Activated CD8-positive, alpha-beta T cell treated with anti-CD3 and anti-CD28 coated beads for 36 hours (primary cell): ENCODE measurements around the gene CCDC146. TPM values are rescaled to one million over a fixed set of nuclear protein-coding genes. Genes with fewer than 3 reads are reported as not detected.
"Not testable (repeated sequence)": the region's sequence is repeated elsewhere in the genome, so short reads cannot be mapped to it uniquely, and the experiment has no call there.

Experiments used
- ATAC-seq: fragments of 200-7000 bp; cut with Tn5 transposase; one replicate; pipeline ENCODE4 v1.10.0; 2021; ENCODE audit warnings: mild to moderate bottlenecking, moderate library complexity
- CTCF ChIA-PET: fragments of 350-600 bp; sonication (Branson Sonifier 250); formaldehyde crosslinking; loops from one replicate; lab custom pipeline; 2021; ENCODE audit warnings: antibody characterized with exemption; lab: Charles Lee
- POLR2A ChIA-PET: fragments of 350-600 bp; sonication (Branson Sonifier 250); formaldehyde crosslinking; loops from one replicate; lab custom pipeline; 2021; ENCODE audit warnings: antibody characterized with exemption; lab: Charles Lee
- DNase-seq: peaks from one replicate; pipeline ENCODE4 v3.0.0-alpha.2; 2020
- H3K27ac Mint-ChIP-seq: one replicate; pipeline ENCODE4 v1.8.0; 2021; ENCODE audit warnings: mild to moderate bottlenecking, mixed read lengths
- H3K27me3 Mint-ChIP-seq: one replicate; pipeline ENCODE4 v1.8.0; 2021; ENCODE audit warnings: mixed read lengths
- H3K36me3 Mint-ChIP-seq: one replicate; pipeline ENCODE4 v1.8.0; 2021; ENCODE audit warnings: low read depth, mixed read lengths
- H3K4me1 Mint-ChIP-seq: one replicate; pipeline ENCODE4 v1.8.0; 2021; ENCODE audit warnings: low read depth, mixed read lengths
- H3K4me3 Mint-ChIP-seq: one replicate; pipeline ENCODE4 v1.8.0; 2021; ENCODE audit warnings: mild to moderate bottlenecking, moderate library complexity, mixed read lengths
- H3K9me3 Mint-ChIP-seq: one replicate; pipeline ENCODE4 v1.8.0; 2021; ENCODE audit warnings: mixed read lengths
- intact Hi-C: fragments of 100-400 bp; cut with micrococcal nuclease; formaldehyde crosslinking; loops from one replicate; pipeline ENCODE4 v1.10.0; 2022
- total RNA-seq, 2 experiments: library from RNA; stranded (reverse); gene quantifications; one replicate each; pipeline ENCODE4 v1.2.3, GENCODE V29; 2021

The CCDC146 gene, protein sequence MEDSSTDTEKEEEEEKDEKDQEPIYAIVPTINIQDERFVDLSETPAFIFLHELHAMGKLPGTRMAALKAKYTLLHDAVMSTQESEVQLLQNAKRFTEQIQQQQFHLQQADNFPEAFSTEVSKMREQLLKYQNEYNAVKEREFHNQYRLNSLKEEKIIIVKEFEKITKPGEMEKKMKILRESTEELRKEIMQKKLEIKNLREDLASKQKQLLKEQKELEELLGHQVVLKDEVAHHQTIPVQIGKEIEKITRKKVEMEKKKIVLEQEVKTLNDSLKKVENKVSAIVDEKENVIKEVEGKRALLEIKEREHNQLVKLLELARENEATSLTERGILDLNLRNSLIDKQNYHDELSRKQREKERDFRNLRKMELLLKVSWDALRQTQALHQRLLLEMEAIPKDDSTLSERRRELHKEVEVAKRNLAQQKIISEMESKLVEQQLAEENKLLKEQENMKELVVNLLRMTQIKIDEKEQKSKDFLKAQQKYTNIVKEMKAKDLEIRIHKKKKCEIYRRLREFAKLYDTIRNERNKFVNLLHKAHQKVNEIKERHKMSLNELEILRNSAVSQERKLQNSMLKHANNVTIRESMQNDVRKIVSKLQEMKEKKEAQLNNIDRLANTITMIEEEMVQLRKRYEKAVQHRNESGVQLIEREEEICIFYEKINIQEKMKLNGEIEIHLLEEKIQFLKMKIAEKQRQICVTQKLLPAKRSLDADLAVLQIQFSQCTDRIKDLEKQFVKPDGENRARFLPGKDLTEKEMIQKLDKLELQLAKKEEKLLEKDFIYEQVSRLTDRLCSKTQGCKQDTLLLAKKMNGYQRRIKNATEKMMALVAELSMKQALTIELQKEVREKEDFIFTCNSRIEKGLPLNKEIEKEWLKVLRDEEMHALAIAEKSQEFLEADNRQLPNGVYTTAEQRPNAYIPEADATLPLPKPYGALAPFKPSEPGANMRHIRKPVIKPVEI
- total RNA-seq = 1 to 10 TPM; 2.1 to 2.6 TPM

DNA sequence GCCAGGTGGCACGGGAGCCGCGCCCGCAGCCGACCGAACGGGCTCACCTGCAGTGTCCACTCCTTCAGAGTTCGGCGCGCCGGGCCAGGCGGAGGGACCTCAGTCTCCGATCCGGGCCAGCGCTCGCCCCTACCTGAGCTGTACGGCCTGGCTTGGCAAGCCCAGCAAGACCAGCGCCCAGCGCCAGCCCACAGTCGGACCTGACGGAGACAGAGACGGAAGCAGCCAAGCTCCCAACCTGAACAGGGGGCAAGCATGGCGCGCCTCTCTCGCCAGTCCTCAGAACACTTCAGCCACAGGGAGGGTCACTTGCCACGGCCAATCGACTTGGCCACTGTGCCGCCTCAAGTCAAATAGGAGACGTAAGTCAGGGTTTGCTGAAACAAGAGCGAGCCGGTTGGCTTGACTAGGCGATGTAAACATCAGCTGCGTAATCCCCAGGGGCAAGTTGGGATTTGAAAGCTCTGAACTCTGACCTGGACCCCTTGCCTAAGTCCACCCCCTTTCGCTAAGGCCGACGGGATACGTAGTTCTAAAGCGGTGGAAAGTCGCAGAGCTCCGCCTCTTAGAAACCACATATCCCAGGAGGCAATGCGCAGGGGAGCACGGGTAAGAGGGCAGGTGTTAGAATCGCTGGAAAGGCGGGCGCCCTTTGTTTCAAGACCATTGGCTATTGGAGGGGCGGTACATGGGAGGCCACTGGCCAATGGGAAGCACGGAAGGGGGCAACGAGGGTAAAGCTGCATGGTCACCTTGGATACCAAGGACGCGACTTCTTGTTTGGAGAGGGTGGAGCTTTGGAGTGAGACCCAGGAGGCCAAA lies at the start of gene CCDC146:
Gene CCDC146 (plus strand): TSS at position 756 of the 822 bp plus-strand sequence. CDS start 45,054 bp downstream, outside the sequence.
- Mint-ChIP-seq H3K4me1 (peaks cover 11% of the 10 kb centered on the region), H3K27ac (peak within 1 kb of the TSS; percentile 72), H3K4me3 (peak within 1 kb of the TSS; percentile 71)
- POLR2A ChIA-PET = interaction anchor here (0.8 kb wide), 1 partner anchor 126 kb away, joined by 3 read pairs; no protein-coding TSS in a partner anchor
- H3K27me3 Mint-ChIP-seq, H3K36me3 Mint-ChIP-seq, H3K9me3 Mint-ChIP-seq: not testable (repeated sequence)
- intact Hi-C loops = loop anchor here (5.0 kb wide), 2 partner anchors 125 to 210 kb away; no protein-coding TSS in a partner anchor
- CTCF ChIA-PET = interaction anchor here (0.6 to 1.5 kb wide), 3 partner anchors 118 to 210 kb away, joined by 3 to 27 read pairs (median 13); no protein-coding TSS in a partner anchor
- peak; percentile 98 for ATAC-seq
- DNase-seq = peak; percentile 98

DNA sequence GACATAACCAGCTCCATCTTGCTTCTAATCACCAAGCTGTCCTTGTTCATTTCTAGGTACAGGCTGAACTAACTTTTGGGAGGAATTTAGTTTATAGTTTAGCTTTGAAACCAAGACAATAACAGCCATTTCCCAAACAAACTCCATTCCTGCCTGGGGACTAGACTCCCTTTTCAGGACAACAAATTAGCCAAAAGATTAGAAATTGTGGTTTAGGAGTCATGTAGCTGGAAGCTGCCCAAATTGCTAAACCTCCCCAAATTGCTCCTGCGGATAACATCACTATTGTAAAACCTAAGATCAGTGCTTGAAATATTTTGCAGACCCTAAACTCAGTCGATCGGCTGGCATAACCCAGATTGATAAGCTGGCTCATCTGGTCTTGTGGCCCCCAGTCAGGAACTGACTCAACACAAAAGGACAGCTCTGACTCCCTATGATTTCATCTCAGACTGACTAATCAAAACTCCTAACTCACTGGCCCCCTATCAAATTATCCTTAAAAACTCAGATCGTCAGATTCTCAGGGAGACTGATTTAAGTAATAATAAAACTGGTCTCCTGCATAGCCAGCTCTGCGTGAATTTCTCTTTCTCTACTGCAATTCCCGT lies 47.5 kb upstream of the CCDC146 start:
- H3K9me3 Mint-ChIP-seq, DNase-seq, CTCF ChIA-PET, intact Hi-C loops, H3K27ac Mint-ChIP-seq, H3K27me3 Mint-ChIP-seq, POLR2A ChIA-PET, H3K4me3 Mint-ChIP-seq, H3K4me1 Mint-ChIP-seq, ATAC-seq: not testable (repeated sequence)
- H3K36me3 Mint-ChIP-seq = peaks cover 21% of the 10 kb centered on the region

DNA sequence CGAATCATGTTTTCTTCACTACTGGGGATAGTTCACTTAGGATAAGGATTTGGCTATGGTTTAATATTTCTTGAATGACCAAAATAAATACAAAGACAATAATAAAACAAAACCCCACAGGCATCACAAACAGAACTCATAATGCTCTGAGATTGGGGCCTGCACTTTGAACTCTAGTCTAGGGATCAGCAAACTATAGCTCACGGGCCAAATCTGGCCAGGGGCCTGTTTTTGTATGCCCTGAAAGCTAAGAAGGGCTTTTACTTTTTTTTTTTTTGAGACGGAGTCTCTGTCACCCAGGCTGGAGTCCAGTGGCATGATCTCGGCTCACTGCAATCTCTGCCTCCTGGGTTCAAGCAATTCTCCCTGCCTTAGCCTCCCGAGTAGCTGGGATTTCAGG lies 45.4 kb upstream of the CCDC146 start:
- H3K27me3 Mint-ChIP-seq, H3K4me3 Mint-ChIP-seq: not testable (repeated sequence)

DNA sequence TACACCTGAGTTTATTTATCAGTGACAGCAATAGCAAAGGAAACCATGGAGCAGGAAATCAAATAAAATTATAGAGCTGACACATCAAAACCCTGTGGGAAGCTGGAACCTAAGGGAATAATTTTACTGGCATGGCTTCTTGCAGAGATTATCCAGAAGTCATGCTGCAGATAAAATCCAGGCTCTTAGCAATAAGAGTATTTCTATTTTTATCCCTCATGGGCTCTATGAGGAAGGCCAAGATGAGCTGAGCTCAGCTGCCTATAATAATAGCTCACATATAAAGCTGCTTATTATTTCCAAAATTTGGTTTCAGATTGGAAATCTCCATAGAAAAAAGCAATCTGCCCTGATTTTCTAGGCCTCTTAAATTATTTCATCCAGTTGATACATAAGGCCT lies 43.3 kb upstream of the CCDC146 start:
- H3K4me3 Mint-ChIP-seq, H3K27me3 Mint-ChIP-seq, H3K4me1 Mint-ChIP-seq, DNase-seq, ATAC-seq, POLR2A ChIA-PET, CTCF ChIA-PET, intact Hi-C loops, H3K27ac Mint-ChIP-seq, H3K9me3 Mint-ChIP-seq: not testable (repeated sequence)
- H3K36me3 Mint-ChIP-seq = peaks cover 12% of the 10 kb centered on the region

More for the DNA sequence above, 45.4 kb upstream of the CCDC146 start:
- intact Hi-C loops, H3K27ac Mint-ChIP-seq, CTCF ChIA-PET, ATAC-seq, H3K4me1 Mint-ChIP-seq, H3K9me3 Mint-ChIP-seq, POLR2A ChIA-PET, DNase-seq: not testable (repeated sequence)
- H3K36me3 Mint-ChIP-seq = peaks cover 15% of the 10 kb centered on the region

DNA sequence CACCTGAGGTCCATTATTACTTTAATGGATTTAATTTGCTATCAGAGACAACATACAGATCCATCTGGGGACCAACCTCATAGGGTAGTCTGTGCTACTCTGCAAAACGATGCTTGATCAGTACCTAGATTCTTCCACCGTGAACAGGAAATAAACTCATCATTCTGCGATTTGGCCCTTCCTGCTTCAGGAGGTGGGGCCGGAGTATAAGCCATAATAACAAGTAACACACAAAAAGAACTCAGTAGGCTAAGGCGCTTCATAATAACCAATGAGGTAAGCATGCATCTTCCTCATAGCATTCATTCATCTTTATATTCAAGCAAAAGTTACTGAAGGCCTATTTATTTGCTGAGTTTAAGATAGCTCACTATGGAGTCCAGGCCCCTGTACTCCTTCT lies 42.8 kb upstream of the CCDC146 start:
- POLR2A ChIA-PET, H3K27ac Mint-ChIP-seq, DNase-seq, intact Hi-C loops, H3K4me1 Mint-ChIP-seq, ATAC-seq, CTCF ChIA-PET, H3K36me3 Mint-ChIP-seq, H3K9me3 Mint-ChIP-seq, H3K27me3 Mint-ChIP-seq, H3K4me3 Mint-ChIP-seq: not testable (repeated sequence)

DNA sequence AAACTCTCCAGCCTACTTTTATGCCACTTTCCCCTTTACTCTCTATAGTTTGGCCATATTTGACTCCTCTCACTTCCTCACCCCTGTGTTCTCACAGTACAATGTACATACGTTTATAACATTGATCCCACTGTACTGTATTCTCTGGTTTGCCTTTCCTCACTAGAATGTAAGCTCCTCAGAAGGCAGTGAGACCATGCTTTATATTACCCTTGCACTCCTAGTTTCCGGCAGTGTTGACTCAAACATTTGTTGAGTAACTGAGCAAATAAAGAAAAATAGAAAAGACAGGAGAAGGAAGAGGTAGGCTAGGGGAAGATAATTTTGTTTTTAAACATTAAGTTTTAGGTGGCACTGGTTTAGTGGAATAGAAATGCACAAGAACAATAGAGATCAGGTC lies 42.2 kb upstream of the CCDC146 start:
- H3K36me3 Mint-ChIP-seq, H3K27me3 Mint-ChIP-seq, H3K27ac Mint-ChIP-seq, H3K9me3 Mint-ChIP-seq, CTCF ChIA-PET, ATAC-seq, intact Hi-C loops, POLR2A ChIA-PET, H3K4me1 Mint-ChIP-seq, H3K4me3 Mint-ChIP-seq, DNase-seq: not testable (repeated sequence)

DNA sequence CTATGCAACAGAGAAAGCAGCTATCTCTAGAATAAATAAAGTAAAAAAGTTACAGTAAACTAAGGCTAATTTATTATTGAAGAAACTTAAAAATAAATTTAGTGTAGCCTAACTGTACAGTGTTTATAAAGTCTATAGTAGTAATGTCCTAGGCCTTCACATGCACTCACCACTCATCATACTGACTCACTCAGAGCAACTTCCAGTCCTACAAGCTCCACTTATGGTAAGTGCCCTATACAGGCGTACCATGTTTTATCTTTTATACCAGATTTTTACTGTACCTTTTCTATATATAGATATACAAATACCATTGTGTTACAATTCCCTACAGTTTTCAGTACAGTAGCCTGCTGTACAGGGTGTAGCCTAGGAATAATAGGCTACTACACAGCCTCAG lies 40.2 kb upstream of the CCDC146 start:
- not testable (repeated sequence) for DNase-seq

DNA sequence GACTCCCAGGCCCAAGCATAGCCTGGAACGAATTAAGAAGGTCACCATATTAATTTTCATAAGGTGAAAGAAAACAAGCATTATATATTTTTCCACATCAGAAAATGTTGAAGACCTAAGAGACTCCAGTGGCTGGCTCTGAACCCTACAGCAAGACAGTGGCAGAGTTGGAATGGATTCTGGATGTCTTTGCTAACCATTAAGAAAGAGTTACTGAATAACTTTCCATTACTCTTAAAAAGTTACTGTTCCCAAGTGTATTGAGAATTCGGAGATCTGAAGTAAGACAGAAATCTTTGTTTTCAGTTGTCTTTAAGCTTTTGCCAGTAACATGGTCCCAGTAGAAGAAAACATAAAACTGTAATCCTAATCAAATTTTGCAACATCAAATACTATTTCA lies 30.1 kb upstream of the CCDC146 start:
- ATAC-seq, CTCF ChIA-PET, H3K4me1 Mint-ChIP-seq, H3K36me3 Mint-ChIP-seq, H3K9me3 Mint-ChIP-seq, H3K27me3 Mint-ChIP-seq, intact Hi-C loops, H3K4me3 Mint-ChIP-seq, H3K27ac Mint-ChIP-seq, DNase-seq, POLR2A ChIA-PET: not testable (repeated sequence)

More for the DNA sequence above, 40.2 kb upstream of the CCDC146 start:
- H3K4me1 Mint-ChIP-seq, POLR2A ChIA-PET, H3K27me3 Mint-ChIP-seq, ATAC-seq, H3K9me3 Mint-ChIP-seq, H3K36me3 Mint-ChIP-seq, H3K27ac Mint-ChIP-seq, intact Hi-C loops, CTCF ChIA-PET, H3K4me3 Mint-ChIP-seq: not testable (repeated sequence)

DNA sequence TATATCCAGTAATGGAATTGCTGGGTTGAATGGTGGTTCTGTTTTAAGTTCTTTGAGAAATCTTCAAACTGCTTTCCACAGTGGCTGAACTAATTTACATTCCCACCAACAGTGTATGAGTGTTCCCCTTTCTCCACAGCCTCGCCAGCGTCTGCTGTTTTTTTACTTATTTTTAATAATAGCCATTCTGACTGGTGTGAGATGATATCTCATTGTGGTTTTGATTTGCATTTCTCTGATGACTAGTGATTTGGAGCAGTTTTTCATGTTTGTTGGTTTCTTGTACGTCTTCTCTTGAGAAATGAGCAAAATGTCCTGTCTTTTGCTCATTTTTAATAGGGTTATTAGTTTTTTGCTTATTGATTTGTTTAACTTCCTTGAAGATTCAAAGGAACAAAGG lies 21.9 kb upstream of the CCDC146 start:
- H3K4me3 Mint-ChIP-seq, H3K27me3 Mint-ChIP-seq, H3K9me3 Mint-ChIP-seq, CTCF ChIA-PET, POLR2A ChIA-PET, H3K36me3 Mint-ChIP-seq, H3K27ac Mint-ChIP-seq, ATAC-seq, H3K4me1 Mint-ChIP-seq, DNase-seq, intact Hi-C loops: not testable (repeated sequence)

DNA sequence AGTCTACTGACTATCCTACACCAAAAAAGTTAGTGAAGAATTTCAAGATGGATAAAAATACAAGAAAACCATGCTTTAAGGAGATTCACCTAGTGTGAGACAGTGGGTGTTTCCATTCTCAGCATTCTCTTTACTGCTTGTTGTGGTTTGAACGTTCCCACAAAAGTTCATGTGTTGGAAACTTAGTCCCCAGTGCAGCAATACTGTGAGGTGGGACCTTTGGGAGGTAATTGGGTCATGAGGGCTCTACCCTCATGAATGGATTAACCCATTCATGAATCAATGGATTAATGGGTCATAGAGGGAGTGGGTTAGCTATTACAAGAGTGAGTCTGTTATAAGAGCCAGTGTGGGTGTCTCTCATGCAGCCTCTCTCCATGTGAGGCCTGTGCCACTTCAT lies 21.2 kb upstream of the CCDC146 start:
- H3K4me1 Mint-ChIP-seq, POLR2A ChIA-PET: not testable (repeated sequence)

More for the DNA sequence above, 21.2 kb upstream of the CCDC146 start:
- CTCF ChIA-PET, H3K4me3 Mint-ChIP-seq, H3K27ac Mint-ChIP-seq, DNase-seq, H3K9me3 Mint-ChIP-seq, H3K27me3 Mint-ChIP-seq, intact Hi-C loops, H3K36me3 Mint-ChIP-seq: not testable (repeated sequence)
- ATAC-seq = peak; percentile 55
